ENCODE results near the gene DZANK1.
A peak's percentile ranks its signal among the peaks of the same experiment; 100 is the strongest.

DNA sequence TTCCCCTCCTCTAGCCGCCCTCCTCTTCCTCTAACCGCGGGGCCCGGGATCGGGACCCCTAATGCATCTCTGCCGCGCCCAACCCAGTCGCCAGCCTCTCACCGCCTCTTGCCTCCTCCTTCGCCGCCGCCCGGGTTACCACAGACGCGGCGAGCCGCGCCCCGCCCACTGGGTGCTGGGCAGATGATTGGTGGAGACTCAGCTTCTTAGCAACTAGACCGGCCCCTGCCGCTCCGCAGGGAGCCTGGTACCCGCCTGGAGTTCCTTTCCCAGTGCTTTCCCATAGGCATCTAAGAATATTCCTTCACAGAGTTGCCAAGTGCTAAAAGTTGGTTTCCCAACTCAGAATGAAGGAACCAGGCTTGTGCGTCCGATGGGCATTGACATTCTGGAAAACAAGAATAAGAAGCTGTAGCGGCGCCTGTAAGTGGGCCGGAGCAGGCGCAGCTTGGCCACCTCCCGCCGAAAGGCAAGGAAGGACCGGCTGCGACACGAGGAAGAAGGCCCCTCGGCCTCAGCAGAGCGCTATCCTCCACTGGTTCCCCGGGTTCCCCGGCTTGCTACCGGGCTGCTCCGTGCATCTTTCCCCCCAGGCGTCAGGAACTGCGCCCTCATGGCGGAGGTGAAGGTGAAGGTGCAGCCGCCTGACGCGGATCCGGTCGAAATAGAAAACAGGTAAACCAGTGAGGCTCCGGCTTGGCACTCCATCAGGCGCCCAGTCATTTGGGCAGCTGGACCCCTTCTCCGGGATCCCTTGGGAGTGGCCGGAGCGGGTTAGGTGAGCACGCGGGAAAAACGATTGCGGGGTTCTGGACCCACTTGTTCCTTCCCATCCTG is at the start of gene DZANK1, which contains the start of gene POLR3F:
- TF ChIP-seq, protein P1, sequence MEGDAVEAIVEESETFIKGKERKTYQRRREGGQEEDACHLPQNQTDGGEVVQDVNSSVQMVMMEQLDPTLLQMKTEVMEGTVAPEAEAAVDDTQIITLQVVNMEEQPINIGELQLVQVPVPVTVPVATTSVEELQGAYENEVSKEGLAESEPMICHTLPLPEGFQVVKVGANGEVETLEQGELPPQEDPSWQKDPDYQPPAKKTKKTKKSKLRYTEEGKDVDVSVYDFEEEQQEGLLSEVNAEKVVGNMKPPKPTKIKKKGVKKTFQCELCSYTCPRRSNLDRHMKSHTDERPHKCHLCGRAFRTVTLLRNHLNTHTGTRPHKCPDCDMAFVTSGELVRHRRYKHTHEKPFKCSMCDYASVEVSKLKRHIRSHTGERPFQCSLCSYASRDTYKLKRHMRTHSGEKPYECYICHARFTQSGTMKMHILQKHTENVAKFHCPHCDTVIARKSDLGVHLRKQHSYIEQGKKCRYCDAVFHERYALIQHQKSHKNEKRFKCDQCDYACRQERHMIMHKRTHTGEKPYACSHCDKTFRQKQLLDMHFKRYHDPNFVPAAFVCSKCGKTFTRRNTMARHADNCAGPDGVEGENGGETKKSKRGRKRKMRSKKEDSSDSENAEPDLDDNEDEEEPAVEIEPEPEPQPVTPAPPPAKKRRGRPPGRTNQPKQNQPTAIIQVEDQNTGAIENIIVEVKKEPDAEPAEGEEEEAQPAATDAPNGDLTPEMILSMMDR (IDR thresholded peaks at IDR 0.05; ENCODE audit: extremely low read depth in 1 of 2, insufficient read depth in 1 of 2, low read depth in 1 of 2, low read length in 2 of 2), result no peak
- TF ChIP-seq POLR2AphosphoS5 (IDR thresholded peaks at IDR 0.05; ENCODE audit: insufficient read depth, low read depth, low read length) (peak; percentile 46), MYC (IDR thresholded peaks at IDR 0.05; ENCODE audit: low read depth, low read length) (peak; percentile 99), POLR2A (IDR thresholded peaks at IDR 0.05; ENCODE audit: low read depth, low read length) (peak; percentile 34)
- TF ChIP-seq, protein P2, sequence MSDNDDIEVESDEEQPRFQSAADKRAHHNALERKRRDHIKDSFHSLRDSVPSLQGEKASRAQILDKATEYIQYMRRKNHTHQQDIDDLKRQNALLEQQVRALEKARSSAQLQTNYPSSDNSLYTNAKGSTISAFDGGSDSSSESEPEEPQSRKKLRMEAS (IDR thresholded peaks at IDR 0.05; ENCODE audit: insufficient read depth, insufficient read length), result peak; percentile 86
